Brain microvascular endothelial cell (primary cell): ENCODE measurements around the gene TMED9.

Experiments
- DNase-seq: peaks from one replicate; pipeline ENCODE4 v3.0.0-alpha.2; 2020
- H3K27ac ChIP-seq: fragments of 250-450 bp; sonication (Bioruptor Pico); 2 replicates; pipeline ENCODE4 v1.5.1; 2020; ENCODE audit warnings: mild to moderate bottlenecking, moderate library complexity
- H3K27me3 ChIP-seq: fragments of 250-450 bp; sonication (Bioruptor Pico); replicated peaks from 2 replicates; pipeline ENCODE4 v1.5.1; 2020; ENCODE audit warnings: mild to moderate bottlenecking
- H3K36me3 ChIP-seq: fragments of 250-450 bp; sonication (Bioruptor Pico); replicated peaks from 2 replicates; pipeline ENCODE4 v1.5.1; 2020; ENCODE audit warnings: mild to moderate bottlenecking
- H3K4me3 ChIP-seq: 2 replicates; pipeline ENCODE4 v1.5.1; 2011; ENCODE audit warnings: low read depth, mild to moderate bottlenecking, control low read depth, low read length, moderate library complexity
- in situ Hi-C: cut with HindIII; loops from 2 replicates; pipeline ENCODE4 v1.10.0; 2017; ENCODE audit warnings: low sequenced_read_pairs, low pct_ligation_motif_present
- TF ChIP-seq, protein P1 (sequence below): IDR thresholded peaks from 2 replicates; pipeline ENCODE4 v1.5.1; 2011; ENCODE audit warnings: low read depth, mild to moderate bottlenecking, moderate library complexity, low read length, control low read depth, inconsistent platforms; ENCODE audit errors: missing control alignments

The TMED9 gene

DNA sequence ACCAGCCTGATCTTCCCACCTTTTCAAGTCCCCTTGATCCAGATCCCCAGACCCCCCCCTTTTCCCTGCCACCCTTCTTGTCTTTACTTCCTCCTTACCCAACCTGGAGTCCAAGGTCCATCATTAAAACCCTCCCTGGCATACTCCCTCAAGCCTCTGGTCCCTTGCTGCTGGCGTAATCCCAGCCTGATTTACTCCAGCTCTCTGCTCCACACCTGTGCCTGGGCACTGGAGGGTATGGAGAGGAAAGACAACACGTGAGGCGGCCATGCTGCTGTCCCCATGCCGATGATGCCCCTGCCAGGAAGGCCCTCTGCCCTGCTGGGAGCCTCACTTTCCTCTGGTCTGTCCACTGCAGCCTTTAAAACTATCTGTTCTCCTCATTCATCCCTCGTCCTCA, 13.1 kb downstream of the TMED9 start:
- H3K36me3 ChIP-seq, result peaks cover 16% of the 10 kb centered on the region
- DNase-seq, result no peak
- TF ChIP-seq, protein P1, sequence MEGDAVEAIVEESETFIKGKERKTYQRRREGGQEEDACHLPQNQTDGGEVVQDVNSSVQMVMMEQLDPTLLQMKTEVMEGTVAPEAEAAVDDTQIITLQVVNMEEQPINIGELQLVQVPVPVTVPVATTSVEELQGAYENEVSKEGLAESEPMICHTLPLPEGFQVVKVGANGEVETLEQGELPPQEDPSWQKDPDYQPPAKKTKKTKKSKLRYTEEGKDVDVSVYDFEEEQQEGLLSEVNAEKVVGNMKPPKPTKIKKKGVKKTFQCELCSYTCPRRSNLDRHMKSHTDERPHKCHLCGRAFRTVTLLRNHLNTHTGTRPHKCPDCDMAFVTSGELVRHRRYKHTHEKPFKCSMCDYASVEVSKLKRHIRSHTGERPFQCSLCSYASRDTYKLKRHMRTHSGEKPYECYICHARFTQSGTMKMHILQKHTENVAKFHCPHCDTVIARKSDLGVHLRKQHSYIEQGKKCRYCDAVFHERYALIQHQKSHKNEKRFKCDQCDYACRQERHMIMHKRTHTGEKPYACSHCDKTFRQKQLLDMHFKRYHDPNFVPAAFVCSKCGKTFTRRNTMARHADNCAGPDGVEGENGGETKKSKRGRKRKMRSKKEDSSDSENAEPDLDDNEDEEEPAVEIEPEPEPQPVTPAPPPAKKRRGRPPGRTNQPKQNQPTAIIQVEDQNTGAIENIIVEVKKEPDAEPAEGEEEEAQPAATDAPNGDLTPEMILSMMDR, result no peak
- no peaks in the 10 kb centered on the region for H3K27me3 ChIP-seq
- no peak overlapping the region for H3K27ac ChIP-seq
- H3K4me3 ChIP-seq, result no peak overlapping the region
- in situ Hi-C loops, result no loop called here

DNA sequence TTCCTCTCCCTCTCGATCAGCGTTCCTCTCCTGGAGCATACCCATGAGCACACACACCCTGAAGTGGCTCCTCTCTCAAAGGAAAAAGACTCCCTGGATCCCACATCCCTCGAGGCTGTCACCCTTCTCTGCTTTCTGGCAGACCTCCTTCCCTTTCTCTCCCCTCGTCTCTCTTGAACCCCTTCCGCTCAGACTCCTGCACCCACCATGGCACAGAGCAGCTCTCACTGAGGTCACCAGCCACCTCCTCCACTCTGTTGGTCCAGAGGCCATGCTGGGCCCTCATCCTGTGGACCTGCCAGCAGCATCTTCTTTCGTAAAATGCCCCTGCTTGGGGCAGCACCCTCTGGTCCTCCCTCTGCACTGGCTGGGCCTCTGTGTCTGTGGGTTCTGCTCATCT, 13.7 kb downstream of the TMED9 start:
- Histone ChIP-seq H3K27me3 (no peaks in the 10 kb centered on the region), H3K27ac (no peak overlapping the region), H3K36me3 (peaks cover 16% of the 10 kb centered on the region), H3K4me3 (no peak overlapping the region)
- TF ChIP-seq, protein P1, result no peak
- in situ Hi-C loops, result no loop called here
- DNase-seq, result no peak

DNA sequence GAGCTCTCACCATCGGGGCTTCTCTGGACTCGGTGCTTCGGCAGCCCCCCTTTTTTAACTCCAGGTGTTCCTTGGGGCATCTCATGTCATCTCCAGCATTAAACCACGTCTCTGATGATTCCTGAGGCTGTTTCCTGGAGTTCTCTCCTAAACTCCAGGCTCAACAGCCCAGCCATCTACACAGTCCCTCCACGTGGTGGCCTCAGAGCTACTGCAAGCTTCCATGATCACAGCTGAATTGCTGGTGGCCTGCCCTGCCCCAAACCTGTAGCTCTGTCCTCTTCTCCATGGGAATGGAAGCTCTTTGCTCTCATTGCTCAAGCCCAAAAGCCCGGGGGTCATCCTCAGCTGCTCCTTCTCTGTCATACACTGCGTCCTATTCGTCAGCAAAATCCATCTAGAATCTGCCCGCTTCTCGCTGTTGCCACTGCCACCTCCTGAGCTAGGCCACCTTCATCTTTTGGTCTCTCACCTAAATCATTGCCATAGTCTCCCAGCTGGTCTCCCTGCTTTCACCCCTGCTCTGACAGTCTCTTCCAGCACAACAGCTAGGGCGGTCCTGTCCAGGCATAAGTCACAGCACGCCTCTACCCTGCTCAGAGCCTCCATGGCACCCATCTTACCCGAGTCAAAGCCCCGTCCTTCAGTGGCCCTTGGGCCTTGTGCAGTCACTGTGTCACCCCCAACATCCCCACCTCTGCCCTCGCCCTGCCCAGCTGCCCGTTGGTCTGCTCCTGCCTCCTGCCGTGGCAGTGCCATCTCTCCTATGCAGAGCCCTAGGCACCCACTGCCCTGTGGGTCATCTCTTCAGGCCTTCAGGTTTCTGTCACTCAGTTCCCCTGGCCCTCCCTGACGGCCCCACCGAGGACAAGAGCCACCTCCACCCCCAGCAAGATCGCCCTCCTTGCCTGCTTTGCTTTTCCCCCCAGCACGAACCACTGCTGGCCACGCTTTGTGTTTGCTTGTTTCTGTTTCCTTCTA, 14.4 kb downstream of the TMED9 start:
- in situ Hi-C loops, result no loop called here
- no peak for DNase-seq
- TF ChIP-seq, protein P1, result no peak
- no peaks in the 10 kb centered on the region for H3K27me3 ChIP-seq
- no peak overlapping the region for H3K4me3 ChIP-seq
- H3K36me3 ChIP-seq, result peaks cover 16% of the 10 kb centered on the region
- H3K27ac ChIP-seq, result no peak overlapping the region

DNA sequence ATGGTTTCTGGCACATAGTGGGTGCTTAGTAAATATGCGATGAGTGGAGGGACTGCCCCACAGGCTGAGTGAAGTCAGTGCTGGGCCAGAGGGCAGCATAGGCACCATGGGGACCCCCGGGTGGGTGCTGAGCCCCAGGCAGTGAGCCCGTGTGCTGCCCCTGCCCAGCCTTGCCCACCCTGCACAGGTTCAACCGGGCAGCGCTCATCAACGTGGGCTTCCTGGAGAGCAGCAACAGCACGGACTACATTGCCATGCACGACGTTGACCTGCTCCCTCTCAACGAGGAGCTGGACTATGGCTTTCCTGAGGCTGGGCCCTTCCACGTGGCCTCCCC, 15.1 kb downstream of the TMED9 start:
- Histone ChIP-seq H3K4me3 (no peak overlapping the region), H3K27me3 (no peaks in the 10 kb centered on the region), H3K36me3 (peaks cover 16% of the 10 kb centered on the region), H3K27ac (no peak overlapping the region)
- in situ Hi-C loops, result no loop called here
- TF ChIP-seq, protein P1, result no peak
- DNase-seq, result no peak

DNA sequence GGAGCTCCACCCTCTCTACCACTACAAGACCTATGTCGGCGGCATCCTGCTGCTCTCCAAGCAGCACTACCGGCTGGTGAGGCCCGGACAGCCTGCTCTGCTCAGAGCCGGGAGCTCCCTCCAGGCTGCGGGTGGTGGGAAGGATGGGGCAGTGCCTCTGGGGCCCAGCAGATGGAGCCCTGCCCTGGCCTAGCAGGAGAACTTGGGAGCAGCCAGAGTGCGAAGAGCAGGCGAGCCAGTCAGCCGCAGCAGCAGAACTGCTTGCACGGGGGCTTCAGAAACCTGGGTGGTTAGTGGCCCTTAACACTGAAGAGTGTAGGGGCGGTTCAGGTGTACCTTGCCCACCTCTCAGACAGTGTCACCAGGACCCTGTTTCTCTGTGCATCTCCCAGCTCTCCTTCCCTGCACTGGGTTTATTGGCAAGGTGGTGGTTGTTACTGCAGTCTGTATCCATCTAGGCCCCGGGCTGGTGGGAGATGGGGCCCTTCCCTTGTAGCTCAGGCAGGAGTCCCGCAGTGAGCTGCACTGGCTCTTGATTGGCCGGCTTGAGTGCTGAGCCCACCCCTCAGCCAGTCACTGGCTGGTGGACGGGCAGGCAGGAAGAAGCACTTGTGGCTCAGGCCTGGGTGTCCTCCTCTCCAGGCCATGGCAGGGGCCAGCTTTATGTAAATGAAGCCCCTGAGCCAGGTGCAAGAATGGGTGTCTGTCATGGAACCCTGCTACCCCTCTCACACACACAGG, 15.6 kb downstream of the TMED9 start:
- TF ChIP-seq, protein P1, result peak; percentile 95
- Histone ChIP-seq H3K27ac (no peak overlapping the region), H3K4me3 (no peak overlapping the region), H3K36me3 (peaks cover 16% of the 10 kb centered on the region), H3K27me3 (no peaks in the 10 kb centered on the region)
- peak; percentile 84 for DNase-seq
- in situ Hi-C loops, result no loop called here
